NCI-H345 treated with DMSO at 0.1 percent for 48 hours (cell line): ENCODE results near the gene PTPRM.

Experiments used
- DNase-seq: peaks from one replicate; lab custom pipeline; 2025; ENCODE audit not compliant: unreplicated experiment; lab: John Stamatoyannopoulos, UW

Gene PTPRM

GRCh38 chr18:8142932-8143331, 575.8 kb downstream of the PTPRM start:
- DNase-seq: no peak

- no peak for DNase-seq
These were observed 584.1 kb downstream of the PTPRM start for GRCh38 chr18:8151181-8151580.

- no peak for DNase-seq
These were observed 586.9 kb downstream of the PTPRM start for GRCh38 chr18:8153887-8154583.

- peak; percentile 62 for DNase-seq
These were observed 595.7 kb downstream of the PTPRM start for GRCh38 chr18:8162802-8163201.

- DNase-seq: no peak
These were observed 596.3 kb downstream of the PTPRM start for GRCh38 chr18:8163286-8163959.

GRCh38 chr18:8165095-8165494, 598.0 kb downstream of the PTPRM start:
- no peak for DNase-seq

GRCh38 chr18:8167026-8167425, 599.9 kb downstream of the PTPRM start:
- DNase-seq: peak; percentile 8

- DNase-seq: no peak
These were observed 600.6 kb downstream of the PTPRM start for GRCh38 chr18:8167673-8168072.

GRCh38 chr18:8169722-8170121, 602.6 kb downstream of the PTPRM start:
- no peak for DNase-seq

GRCh38 chr18:8174771-8175170, 607.7 kb downstream of the PTPRM start:
- DNase-seq: no peak

GRCh38 chr18:8175501-8176061, 608.5 kb downstream of the PTPRM start:
- DNase-seq: no peak

- no peak for DNase-seq
These were observed 609.0 kb downstream of the PTPRM start for GRCh38 chr18:8176109-8176508.

- DNase-seq: no peak
These were observed 609.4 kb downstream of the PTPRM start for GRCh38 chr18:8176554-8176953.

GRCh38 chr18:8177330-8178016, 610.4 kb downstream of the PTPRM start:
- peak; percentile 13 for DNase-seq

GRCh38 chr18:8186413-8186812, 619.3 kb downstream of the PTPRM start:
- no peak for DNase-seq

- DNase-seq: no peak
These were observed 621.1 kb downstream of the PTPRM start for GRCh38 chr18:8188184-8188583.

GRCh38 chr18:8190980-8191379, 623.9 kb downstream of the PTPRM start:
- DNase-seq: no peak

GRCh38 chr18:8194431-8194830, 627.3 kb downstream of the PTPRM start:
- no peak for DNase-seq

GRCh38 chr18:8196238-8196637, 629.1 kb downstream of the PTPRM start:
- DNase-seq: no peak

GRCh38 chr18:8197499-8197898, 630.4 kb downstream of the PTPRM start:
- DNase-seq: no peak

- no peak for DNase-seq
These were observed 640.9 kb downstream of the PTPRM start for GRCh38 chr18:8207996-8208395.

GRCh38 chr18:8208716-8209115, 641.6 kb downstream of the PTPRM start:
- no peak for DNase-seq
